GM19372 (cell line): ENCODE results near the gene SLCO1A2.

Source experiments
- ATAC-seq: cut with Tn5 transposase; IDR thresholded peaks from one replicate; pipeline ENCODE4 v1.9.1; 2021; ENCODE audit warnings: mild to moderate bottlenecking, low read depth, moderate library complexity; ENCODE audit not compliant: unreplicated experiment

Gene SLCO1A2

GRCh38 chr12:21330682-21331253 lies 3.9 kb downstream of the SLCO1A2 start:
- ATAC-seq = no peak

- ATAC-seq = no peak
Observed at GRCh38 chr12:21328578-21328977, 6.1 kb downstream of the SLCO1A2 start.

- no peak for ATAC-seq
Observed at GRCh38 chr12:21324551-21324950, 10.2 kb downstream of the SLCO1A2 start.

GRCh38 chr12:21323736-21324135 lies 11.0 kb downstream of the SLCO1A2 start:
- ATAC-seq = no peak

- no peak for ATAC-seq
Observed at GRCh38 chr12:21308785-21309184, 25.9 kb downstream of the SLCO1A2 start.

- ATAC-seq = no peak
Observed at GRCh38 chr12:21305661-21306060, 29.1 kb downstream of the SLCO1A2 start.

GRCh38 chr12:21300632-21301031 lies 34.1 kb downstream of the SLCO1A2 start:
- no peak for ATAC-seq

GRCh38 chr12:21296751-21297406 lies 37.8 kb downstream of the SLCO1A2 start:
- peak; percentile 63 for ATAC-seq

- ATAC-seq = no peak
Observed at GRCh38 chr12:21296348-21296747, 38.4 kb downstream of the SLCO1A2 start.

GRCh38 chr12:21294176-21294575 lies 40.5 kb downstream of the SLCO1A2 start:
- no peak for ATAC-seq

- no peak for ATAC-seq
Observed at GRCh38 chr12:21292111-21292510, 42.6 kb downstream of the SLCO1A2 start.

GRCh38 chr12:21289698-21290097 lies 45.0 kb downstream of the SLCO1A2 start:
- no peak for ATAC-seq

GRCh38 chr12:21276826-21277225 lies 57.9 kb downstream of the SLCO1A2 start:
- ATAC-seq = no peak

- ATAC-seq = no peak
Observed at GRCh38 chr12:21265932-21266331, 68.8 kb downstream of the SLCO1A2 start.

GRCh38 chr12:21264232-21264631 lies 70.5 kb downstream of the SLCO1A2 start:
- no peak for ATAC-seq

- no peak for ATAC-seq
Observed at GRCh38 chr12:21257172-21257571, 77.5 kb downstream of the SLCO1A2 start.

GRCh38 chr12:21252070-21252469 lies 82.6 kb downstream of the SLCO1A2 start:
- ATAC-seq = no peak

GRCh38 chr12:21248679-21249078 lies 86.0 kb downstream of the SLCO1A2 start:
- no peak for ATAC-seq

GRCh38 chr12:21239866-21240265 lies 94.9 kb downstream of the SLCO1A2 start:
- ATAC-seq = no peak

- no peak for ATAC-seq
Observed at GRCh38 chr12:21234395-21234794, 100.3 kb downstream of the SLCO1A2 start.

GRCh38 chr12:21223930-21224329 lies 110.8 kb downstream of the SLCO1A2 start:
- no peak for ATAC-seq

- no peak for ATAC-seq
Observed at GRCh38 chr12:21221778-21222177, 112.9 kb downstream of the SLCO1A2 start.
